Osteoblast (primary cell): ENCODE measurements around the gene CABLES1. TPM values are rescaled to one million over a fixed set of nuclear protein-coding genes. Genes with fewer than 3 reads are reported as not detected.

Experiments
- DNase-seq: peaks from one replicate; pipeline ENCODE4 v3.0.0; 2011; ENCODE audit warnings: low spot score, mixed read lengths; ENCODE audit not compliant: insufficient read length; ENCODE audit errors: missing footprints
- H2AFZ ChIP-seq: 2 replicates; pipeline ENCODE4 v1.6.0; 2011; ENCODE audit warnings: mild to moderate bottlenecking, low read length
- H3K27ac ChIP-seq: 2 replicates; pipeline ENCODE4 v1.5.1; 2011; ENCODE audit warnings: mild to moderate bottlenecking, low read depth, low read length, moderate library complexity
- H3K27me3 ChIP-seq: 2 replicates; pipeline ENCODE4 v1.6.0; 2012; ENCODE audit warnings: mild to moderate bottlenecking, control low read depth, inconsistent platforms, low read length, moderate library complexity; ENCODE audit not compliant: insufficient read depth
- H3K36me3 ChIP-seq: 2 replicates; pipeline ENCODE4 v1.5.1; 2011; ENCODE audit warnings: mild to moderate bottlenecking, low read length, control low read depth, moderate library complexity; ENCODE audit not compliant: insufficient read depth
- H3K4me1 ChIP-seq: 2 replicates; pipeline ENCODE4 v1.5.1; 2011; ENCODE audit warnings: mild to moderate bottlenecking, low read length, control low read depth, moderate library complexity; ENCODE audit not compliant: insufficient read depth
- H3K4me2 ChIP-seq: 2 replicates; pipeline ENCODE4 v1.6.0; 2011; ENCODE audit warnings: mild to moderate bottlenecking, low read length; ENCODE audit not compliant: insufficient read depth
- H3K4me3 ChIP-seq: fragments of 200-600 bp; sonication (generic); 3 replicates; pipeline ENCODE4 v1.5.1; 2012; ENCODE audit warnings: mild to moderate bottlenecking, low read length, inconsistent platforms; ENCODE audit not compliant: insufficient read depth
- H3K79me2 ChIP-seq: 2 replicates; pipeline ENCODE4 v1.6.0; 2012; ENCODE audit warnings: mild to moderate bottlenecking, low read length, control low read depth, inconsistent platforms; ENCODE audit not compliant: insufficient read depth
- H3K9me3 ChIP-seq: 2 replicates; pipeline ENCODE4 v1.5.1; 2011; ENCODE audit warnings: low read depth, low read length, control low read depth
- H4K20me1 ChIP-seq: 2 replicates; pipeline ENCODE4 v1.6.0; 2012; ENCODE audit warnings: mild to moderate bottlenecking, low read length, control low read depth; ENCODE audit not compliant: insufficient read depth
- total RNA-seq: library from RNA; depleted of rRNA; stranded (reverse); fragments of >200 nt; gene quantifications from 2 replicates; pipeline ENCODE4 v1.2.3, GENCODE V29; 2012
- TF ChIP-seq, protein P1 (sequence below): IDR thresholded peaks from 2 replicates; pipeline ENCODE4 v1.5.1; 2011; ENCODE audit warnings: mild to moderate bottlenecking, low read depth, low read length, moderate library complexity; ENCODE audit errors: extremely low read depth

The CABLES1 gene
- total RNA-seq, 1 donor, result 13.0 TPM

DNA sequence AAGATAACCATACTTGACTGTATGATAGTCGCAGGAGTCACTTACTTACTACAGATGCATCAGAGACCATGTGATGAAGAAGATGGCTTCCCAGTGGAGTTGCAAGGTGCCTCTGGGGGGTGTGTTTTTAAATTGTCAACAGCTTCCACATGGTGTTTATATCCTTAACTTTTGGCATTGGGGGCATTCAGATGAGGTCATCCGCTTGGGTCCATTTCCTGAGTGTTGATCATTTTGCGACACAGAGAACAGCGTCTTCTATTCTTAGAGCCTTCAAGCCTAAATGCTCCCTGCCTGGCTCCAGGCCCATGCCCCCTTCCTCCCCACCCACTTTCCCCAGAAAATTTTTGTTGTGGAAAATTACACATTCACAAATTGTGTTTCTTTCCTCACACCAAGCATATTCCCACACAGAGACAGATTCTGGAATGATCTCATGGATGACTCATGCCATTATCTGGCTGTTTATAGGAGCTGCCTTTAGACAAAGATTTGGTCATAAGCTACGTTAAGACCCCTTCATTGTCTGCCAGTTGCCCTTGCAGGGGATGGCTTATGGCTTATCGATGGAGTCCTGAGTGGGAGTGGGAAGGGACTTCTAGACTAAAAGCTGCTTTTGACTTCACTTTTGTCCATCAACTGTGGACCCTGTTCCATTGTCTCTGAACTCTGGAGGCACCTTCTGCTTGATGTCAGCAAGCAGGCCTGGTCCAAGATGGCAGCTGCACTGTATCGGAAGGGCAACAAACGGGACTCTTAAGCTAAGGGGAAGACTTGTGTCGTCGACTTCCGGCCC, 91.8 kb downstream of the CABLES1 start:
- H3K36me3 ChIP-seq, result no peaks in the 10 kb centered on the region
- H3K27me3 ChIP-seq, result no peaks in the 10 kb centered on the region
- H3K4me3 ChIP-seq, result no peak overlapping the region
- H2AFZ ChIP-seq, result no peak overlapping the region
- H3K27ac ChIP-seq, result peak overlapping the region; percentile 99
- peaks cover 77% of the 10 kb centered on the region for H3K4me1 ChIP-seq
- no peaks in the 10 kb centered on the region for H3K79me2 ChIP-seq
- H3K9me3 ChIP-seq, result no peaks in the 10 kb centered on the region
- H4K20me1 ChIP-seq, result no peaks in the 10 kb centered on the region
- H3K4me2 ChIP-seq, result peak overlapping the region; percentile 43
- no peak for DNase-seq
- TF ChIP-seq, protein P1, sequence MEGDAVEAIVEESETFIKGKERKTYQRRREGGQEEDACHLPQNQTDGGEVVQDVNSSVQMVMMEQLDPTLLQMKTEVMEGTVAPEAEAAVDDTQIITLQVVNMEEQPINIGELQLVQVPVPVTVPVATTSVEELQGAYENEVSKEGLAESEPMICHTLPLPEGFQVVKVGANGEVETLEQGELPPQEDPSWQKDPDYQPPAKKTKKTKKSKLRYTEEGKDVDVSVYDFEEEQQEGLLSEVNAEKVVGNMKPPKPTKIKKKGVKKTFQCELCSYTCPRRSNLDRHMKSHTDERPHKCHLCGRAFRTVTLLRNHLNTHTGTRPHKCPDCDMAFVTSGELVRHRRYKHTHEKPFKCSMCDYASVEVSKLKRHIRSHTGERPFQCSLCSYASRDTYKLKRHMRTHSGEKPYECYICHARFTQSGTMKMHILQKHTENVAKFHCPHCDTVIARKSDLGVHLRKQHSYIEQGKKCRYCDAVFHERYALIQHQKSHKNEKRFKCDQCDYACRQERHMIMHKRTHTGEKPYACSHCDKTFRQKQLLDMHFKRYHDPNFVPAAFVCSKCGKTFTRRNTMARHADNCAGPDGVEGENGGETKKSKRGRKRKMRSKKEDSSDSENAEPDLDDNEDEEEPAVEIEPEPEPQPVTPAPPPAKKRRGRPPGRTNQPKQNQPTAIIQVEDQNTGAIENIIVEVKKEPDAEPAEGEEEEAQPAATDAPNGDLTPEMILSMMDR, result no peak

DNA sequence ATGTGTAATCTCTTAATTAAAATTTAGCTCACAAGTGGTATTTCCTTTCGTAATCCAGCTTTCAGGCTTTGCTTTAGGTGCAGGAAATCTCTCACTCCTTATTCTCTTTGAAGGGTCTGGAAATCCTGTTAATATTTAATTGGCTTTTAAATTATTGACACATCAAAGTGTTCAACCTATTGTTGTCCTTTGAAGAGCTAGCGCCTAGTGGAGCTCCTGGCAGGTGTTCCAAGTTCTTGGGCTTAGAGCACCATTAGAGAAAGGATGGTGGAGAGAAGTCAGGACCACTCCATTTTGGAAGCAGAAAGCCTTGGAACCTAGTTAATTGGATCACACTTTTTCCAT, 92.4 kb downstream of the CABLES1 start:
- Histone ChIP-seq H3K4me1 (peaks cover 78% of the 10 kb centered on the region), H4K20me1 (no peaks in the 10 kb centered on the region), H3K4me3 (no peak overlapping the region), H3K36me3 (no peaks in the 10 kb centered on the region), H3K79me2 (no peaks in the 10 kb centered on the region), H2AFZ (no peak overlapping the region), H3K9me3 (no peaks in the 10 kb centered on the region), H3K27me3 (no peaks in the 10 kb centered on the region), H3K4me2 (no peak overlapping the region), H3K27ac (peak overlapping the region; percentile 99)
- no peak for DNase-seq
- TF ChIP-seq, protein P1, result no peak

DNA sequence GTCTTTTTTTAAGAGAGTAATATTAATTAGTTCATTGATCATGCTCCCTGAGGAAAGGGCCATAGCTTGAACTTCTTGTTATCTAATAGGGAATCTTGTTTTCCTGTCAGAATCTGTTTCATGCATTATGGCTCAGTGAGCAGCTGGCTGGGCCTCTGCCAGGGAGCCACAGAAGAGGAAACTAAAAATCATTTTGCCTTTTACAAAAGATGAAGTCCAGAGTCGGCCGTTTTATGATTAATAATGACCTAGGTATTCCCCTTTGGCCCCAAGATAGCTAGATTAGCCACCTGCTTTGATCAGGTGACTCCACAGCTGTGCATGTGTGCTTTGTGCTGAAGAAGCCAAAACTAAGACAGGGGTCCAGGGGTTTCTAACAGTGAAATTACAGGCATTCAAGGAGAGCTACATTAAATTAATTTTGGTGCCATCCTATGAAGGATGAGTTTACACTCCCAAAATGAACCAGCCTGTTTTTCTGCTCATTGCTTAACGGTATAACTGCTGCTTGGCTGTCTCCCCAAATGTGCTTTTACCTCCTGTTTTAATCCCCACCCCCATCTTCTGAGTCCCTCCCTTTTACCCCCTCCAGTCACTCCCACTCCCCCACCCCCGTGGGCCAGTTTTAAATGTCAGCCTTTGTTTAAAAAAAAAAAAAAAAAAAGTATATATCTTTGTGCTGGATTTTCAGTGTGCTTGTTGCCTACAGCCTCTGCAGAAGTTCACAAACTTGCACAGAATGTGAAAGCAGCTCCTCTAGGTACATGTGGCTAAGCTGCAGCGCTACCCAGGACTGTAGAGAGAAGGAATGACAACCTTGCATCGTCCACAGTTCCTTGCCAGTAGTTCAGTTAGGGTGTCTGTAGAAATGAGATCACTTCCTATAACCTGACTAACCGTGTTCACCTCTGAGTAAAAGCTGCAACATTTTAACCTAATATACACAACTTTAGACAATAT, 93.1 kb downstream of the CABLES1 start:
- Histone ChIP-seq H3K4me3 (no peak overlapping the region), H3K27me3 (no peaks in the 10 kb centered on the region), H4K20me1 (no peaks in the 10 kb centered on the region), H3K36me3 (no peaks in the 10 kb centered on the region), H3K9me3 (no peaks in the 10 kb centered on the region), H3K4me2 (no peak overlapping the region), H2AFZ (no peak overlapping the region), H3K79me2 (no peaks in the 10 kb centered on the region), H3K4me1 (peaks cover 78% of the 10 kb centered on the region), H3K27ac (peak overlapping the region; percentile 99)
- DNase-seq, result no peak
- TF ChIP-seq, protein P1, result no peak

DNA sequence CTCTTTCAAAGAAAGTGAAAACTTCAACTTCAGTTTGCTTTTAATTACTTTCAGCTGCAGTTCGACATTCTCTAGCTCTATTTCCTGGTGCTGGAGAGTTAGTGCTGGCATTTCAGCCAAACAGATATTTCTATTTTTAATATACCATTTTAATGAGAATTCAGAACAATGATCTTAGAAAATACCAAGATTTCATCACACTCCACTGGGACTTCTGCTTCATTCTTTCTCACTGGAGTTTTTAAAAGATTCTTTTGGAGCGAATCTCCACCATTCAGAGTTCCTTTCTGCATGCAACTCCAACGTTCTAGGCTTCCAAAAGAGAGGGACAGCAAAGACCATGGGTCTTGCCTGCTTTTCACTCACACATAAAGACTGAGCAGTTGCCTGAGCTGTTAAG, 94.2 kb downstream of the CABLES1 start:
- Histone ChIP-seq H2AFZ (peak overlapping the region; percentile 6), H4K20me1 (no peaks in the 10 kb centered on the region), H3K27ac (peak overlapping the region; percentile 99), H3K9me3 (no peaks in the 10 kb centered on the region), H3K79me2 (no peaks in the 10 kb centered on the region), H3K4me2 (peak overlapping the region; percentile 28), H3K4me3 (no peak overlapping the region), H3K27me3 (no peaks in the 10 kb centered on the region), H3K4me1 (peaks cover 72% of the 10 kb centered on the region), H3K36me3 (peaks cover 3% of the 10 kb centered on the region)
- TF ChIP-seq, protein P1, result no peak
- DNase-seq, result no peak
